GM18873 (cell line): ENCODE data around the gene MCHR2.
"Not testable (repeated sequence)": the region's sequence is repeated elsewhere in the genome, so short reads cannot be mapped to it uniquely, and the experiment has no call there.

Source experiments
- ATAC-seq: cut with Tn5 transposase; IDR thresholded peaks from one replicate; pipeline ENCODE4 v1.9.1; 2021; ENCODE audit warnings: mild to moderate bottlenecking, moderate library complexity, moderate number of reproducible peaks; ENCODE audit not compliant: unreplicated experiment, low FRiP score

MCHR2 gene, protein sequence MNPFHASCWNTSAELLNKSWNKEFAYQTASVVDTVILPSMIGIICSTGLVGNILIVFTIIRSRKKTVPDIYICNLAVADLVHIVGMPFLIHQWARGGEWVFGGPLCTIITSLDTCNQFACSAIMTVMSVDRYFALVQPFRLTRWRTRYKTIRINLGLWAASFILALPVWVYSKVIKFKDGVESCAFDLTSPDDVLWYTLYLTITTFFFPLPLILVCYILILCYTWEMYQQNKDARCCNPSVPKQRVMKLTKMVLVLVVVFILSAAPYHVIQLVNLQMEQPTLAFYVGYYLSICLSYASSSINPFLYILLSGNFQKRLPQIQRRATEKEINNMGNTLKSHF

DNA sequence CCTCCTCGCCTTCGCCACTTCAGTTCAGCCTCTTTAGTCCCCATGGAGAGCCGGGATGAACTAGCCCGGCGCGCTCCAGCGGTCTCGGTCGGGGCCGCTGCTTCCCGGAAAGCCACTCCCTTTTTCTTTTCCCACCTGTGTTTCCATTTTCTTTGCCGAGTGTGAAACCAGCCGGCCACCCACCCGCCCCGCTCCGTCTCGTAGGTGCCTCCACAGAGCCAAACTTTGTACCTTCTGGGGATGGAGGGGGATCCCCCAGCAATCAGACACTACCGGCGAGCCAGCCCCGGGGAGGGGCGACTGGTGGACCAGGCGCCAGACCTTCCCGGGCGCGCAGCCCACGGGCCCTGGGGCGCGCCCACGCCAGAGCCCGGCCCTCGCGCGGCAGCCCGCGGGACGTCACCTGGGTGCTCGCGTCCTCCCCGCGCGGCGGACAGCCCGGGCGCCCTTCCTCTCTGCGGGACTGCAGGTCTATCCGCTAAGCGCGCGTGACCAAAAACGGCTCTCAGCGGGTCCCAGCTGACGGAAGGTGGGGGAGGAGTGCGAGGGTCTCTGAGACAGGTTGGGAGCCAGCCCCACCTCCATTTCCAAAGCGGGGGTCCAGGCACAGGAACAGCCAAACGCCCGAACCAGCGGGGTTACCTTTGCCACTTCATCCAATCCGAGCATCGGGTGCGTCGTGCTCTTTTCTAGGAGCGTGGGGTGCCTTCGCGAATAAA, at the start of gene MCHR2:
TSS of gene MCHR2 (minus strand) at position 691 of the 719 bp plus-strand sequence. CDS start 38,076 bp downstream, outside the sequence.
- ATAC-seq: no peak

DNA sequence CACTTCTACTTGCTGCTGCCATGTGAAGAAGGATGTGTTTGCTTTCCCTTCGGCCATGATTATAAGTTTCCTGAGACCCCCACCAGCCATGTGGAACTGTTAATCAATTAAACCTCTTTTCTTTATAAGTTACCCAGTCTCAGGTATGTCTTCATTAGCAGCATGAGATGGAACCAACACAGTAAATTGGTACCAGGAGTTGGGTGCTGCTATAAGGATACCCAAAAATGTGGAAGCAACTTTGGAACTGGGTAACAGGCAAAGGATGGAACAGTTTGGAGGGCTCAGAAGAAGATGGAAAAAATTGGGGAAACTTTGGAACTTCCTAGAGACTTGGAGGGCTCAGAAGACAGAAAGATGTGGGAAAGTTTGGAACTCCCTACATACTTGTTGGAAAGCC, 44.5 kb upstream of the MCHR2 start:
- not testable (repeated sequence) for ATAC-seq

DNA sequence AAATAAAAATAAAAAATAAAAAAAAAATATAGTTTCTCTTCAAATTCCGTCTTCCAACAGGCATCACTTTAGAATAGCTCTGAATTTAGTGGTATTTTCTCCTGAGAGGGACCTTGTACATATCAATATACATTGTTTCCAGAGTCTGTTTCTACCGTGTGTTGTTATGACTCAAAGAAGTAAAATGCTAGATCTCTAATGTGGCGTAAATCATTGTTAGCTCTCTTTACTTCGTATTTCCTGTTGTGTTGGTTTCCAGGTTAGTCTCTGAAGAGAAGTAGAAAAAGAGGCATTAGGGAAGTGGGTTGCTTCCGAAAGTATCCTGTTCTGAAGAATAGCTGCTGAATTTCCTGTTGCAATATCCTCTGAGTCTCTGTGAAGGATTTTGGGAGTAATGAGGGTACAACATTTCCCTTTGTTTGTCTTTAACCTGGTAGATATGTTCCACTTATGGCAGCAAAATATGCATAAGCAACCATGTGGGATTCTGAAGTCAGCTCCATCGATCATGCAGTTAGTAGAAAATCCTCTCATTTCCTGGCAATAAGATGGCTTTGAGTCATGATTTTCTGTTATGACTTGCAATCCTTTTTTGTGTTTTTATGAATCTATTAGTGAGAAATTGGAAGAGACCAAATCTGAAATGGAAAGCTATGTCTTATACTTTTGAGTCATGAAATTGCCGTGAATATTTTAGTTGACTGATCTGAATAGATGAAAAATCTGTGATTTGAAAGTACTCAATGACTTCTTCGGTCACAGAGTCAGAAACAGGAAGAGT, 42.0 kb upstream of the MCHR2 start:
- peak; percentile 96 for ATAC-seq

DNA sequence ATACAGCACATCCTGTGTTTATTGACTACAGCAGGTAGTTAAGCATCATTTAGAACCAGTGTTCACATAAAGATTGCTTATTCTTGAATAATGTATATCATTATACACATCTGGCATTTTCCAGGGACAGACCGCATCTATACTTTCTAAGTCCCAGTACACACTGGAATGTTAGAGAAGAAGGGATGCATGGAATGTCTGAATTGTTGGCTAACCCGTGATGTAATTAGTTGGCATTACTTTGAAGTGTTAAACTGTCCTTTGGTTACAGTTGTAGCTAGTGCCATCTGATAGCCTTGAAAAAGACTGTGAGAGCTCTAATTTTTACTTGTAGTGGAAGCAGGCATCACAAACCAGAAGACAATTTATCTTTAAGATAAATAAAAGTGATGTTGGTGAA, 29.8 kb upstream of the MCHR2 start:
- ATAC-seq: no peak

DNA sequence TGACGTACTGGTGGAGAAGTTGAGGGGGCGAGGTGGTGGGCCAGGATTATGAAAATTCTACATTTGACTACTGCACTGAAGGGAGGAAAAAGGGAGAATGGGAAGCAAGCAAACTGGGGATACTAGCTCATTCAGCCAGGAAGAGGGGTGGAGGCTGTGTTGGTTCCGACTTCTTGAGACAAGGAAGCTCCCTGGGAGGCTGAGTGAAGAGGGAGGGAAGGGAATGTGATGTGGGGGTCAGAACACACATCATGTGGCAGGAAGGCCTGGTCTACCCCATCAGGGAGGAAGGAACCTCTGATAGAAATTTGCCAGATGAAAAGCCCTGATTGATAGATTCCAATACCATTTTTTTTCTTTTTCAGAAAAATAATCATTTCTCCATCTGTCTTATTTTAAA, 28.8 kb upstream of the MCHR2 start:
- ATAC-seq: no peak

DNA sequence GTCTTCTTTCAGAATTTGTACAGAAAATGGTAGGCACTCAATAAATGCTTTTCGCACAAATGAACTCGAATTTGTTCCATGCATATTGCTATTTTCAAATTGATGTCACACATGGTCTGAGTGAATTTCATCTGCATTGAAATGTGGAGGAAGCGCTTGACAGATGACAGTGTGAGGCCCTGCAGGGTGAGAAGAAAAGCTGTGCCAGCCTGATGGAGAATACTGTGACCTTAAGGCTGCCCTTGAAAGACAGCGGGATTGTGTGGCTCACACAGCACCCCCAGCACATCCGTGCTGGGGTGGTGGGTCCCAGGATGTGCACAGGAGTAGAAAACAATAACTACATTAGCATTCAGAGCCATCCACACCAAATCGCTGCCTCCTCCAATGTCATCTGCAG, 14.8 kb upstream of the MCHR2 start:
- no peak for ATAC-seq

DNA sequence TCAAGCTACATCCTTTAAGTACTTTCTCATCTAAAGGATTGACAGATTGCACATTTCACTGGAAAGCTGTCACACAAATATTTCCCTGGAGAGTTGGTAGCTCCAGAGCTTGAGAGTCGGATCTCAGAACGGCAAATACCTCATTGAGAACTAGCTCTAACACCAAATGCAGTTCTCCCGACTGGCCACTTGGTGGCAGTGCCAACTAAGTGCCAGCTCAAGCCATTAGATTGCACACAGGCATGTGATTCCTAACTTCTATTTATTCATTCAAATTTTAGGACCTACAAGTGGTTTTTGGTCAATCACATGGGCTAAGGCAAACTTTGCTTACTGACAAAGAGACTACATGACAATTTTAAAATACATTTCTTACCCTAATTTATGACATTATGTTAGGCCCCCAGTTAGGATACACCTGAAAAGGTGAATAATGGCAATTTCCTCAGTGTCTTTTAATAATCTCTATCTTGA, 7.9 kb upstream of the MCHR2 start:
- ATAC-seq: peak; percentile 91

DNA sequence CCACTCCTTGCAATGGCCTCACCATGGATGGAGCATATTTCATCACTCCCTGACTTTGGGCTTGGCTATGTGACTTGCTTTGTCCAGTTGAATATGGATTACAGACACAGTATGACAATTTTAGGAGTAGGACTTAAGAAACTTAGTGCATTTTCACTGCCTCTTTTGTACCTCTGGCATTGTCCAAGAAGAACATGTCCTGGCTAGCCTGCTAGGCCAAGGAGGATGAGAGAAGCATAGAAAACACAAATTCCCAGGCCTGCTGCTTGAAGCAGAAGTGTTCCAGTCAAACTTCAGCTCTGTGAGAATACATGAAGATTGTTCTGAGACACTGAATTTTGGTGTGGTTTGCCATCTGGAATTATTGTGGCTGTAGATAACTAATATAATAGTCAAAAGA, 3.1 kb upstream of the MCHR2 start:
- no peak for ATAC-seq

DNA sequence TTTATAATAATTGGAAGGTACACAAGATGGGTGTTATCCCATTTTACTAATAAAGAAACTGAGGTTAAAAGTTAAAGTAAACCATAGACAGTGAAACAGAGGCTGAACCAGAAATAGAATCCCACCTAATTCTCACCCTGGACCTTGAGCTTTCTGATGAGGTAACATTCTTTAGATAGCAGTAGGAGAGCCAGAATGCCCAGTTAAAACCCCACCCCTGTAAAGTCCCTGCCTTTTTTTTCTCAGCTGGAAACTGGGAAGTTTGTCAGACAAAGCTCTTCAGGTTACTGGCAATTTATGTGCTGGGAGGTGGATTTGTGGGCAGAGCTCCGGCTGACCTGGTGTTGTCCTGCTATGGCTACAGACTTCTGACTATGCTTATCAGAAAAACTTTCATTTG, 1.9 kb upstream of the MCHR2 start:
- no peak for ATAC-seq

DNA sequence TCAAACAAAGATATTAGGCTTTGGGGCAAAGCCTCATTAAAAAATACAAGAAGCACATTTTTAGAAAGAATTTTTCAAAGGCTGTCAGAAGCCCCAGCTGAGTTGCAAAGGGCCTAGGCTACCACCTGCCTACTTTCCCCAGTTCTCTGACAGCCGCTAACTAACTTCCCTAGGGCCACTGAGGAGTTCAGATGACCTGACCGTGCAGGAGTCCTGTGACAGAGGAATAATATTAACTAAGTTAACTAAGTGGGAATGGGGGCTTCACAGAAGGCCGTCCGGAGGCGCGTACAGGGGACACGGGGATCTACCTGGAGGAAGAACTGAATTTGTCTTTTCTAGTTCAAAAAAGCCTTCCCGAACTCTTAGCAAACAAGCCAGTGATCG, 884 bp downstream of the MCHR2 start:
- no peak for ATAC-seq

DNA sequence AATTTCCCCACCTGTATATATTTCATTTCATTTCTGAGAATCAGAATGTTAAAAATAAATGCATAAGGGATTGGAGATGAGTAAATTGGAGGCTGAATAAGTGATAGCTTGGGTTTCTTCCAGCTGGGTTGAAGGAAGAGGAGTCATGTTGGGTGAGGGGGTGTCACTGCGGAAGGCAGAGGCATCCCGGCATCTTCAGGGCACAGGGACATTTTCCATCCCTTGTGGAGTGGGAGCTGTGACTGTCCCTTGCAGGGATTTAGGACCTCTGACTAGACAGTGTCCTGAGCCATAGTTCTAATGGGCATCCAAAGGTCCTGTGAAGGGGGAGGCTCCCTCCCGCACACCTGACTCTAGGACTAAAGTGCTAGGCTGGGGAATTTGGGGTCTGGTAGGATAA, 2.1 kb downstream of the MCHR2 start:
- ATAC-seq: no peak

DNA sequence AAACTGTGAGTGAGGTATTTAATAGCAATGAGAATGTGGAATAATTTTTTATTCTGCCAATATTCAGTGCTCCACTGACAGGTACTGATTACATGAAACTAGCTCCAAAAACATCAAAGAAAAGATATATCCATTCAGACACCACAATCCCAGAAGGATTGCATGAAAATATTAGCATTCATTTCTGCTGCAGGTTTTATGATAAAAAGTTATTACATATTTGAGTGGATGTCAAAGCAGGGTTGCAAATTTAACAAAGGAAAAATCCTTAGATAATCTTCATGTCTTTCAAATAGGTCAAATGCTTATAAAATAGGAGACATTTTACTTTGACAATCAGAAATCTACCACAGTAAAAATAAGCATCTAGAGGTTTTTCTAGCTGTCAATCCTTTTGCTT, 13.3 kb downstream of the MCHR2 start:
- no peak for ATAC-seq

DNA sequence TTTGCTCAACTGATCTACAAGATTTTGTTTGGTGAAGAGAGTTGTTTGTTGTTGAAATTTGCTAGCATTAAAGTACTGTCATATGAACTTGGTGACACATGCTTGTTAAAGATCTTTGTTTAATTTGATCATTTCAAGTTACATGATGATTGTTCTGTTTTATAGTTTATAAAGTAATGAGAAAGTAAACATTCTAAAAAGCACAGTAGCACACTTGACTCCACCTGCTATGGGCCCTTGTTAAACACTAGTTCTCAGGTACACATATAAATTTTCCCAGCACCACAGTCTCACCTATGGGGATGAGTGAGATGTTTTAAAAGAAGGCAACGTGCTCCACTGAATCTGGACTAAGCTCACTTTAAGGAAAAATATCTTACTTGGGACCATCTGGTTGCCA, 14.1 kb downstream of the MCHR2 start:
- ATAC-seq: no peak

DNA sequence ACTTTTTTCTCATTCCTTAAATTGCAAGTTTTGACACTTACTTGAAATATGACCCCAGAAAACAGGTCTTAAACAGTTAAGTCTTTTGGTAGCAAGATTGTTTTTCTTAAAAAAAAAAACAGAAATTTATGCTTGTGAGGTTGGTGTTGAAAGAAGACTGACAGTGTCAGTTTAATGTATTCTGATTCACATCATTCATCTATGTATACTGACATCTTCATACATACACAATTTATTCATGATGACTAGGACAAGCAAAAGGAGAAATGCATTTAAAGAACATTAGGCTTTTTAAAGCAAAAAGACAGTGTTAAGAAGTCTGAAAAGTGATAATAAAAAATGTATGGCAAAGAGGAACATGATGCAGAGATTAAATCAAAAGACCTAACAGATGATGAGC, 27.0 kb downstream of the MCHR2 start:
- ATAC-seq: no peak

DNA sequence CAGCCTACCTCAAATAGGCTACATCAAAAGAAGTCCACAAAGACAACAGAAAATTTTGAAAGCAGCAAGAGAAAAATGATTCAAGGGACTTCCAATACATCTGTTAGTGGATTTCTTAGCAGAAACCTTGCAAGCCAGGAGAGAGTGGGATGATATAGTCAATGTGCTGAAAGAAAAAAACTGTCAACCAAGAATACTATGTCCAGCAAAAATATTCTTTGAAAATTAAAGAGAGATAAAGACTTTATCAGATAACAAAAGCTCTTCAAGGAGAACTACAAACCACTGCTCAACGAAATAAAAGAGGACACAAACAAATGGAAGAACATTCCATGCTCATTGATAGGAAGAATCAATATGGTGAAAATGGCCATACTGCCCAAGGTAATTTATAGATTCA, 34.0 kb downstream of the MCHR2 start:
- ATAC-seq: no peak

DNA sequence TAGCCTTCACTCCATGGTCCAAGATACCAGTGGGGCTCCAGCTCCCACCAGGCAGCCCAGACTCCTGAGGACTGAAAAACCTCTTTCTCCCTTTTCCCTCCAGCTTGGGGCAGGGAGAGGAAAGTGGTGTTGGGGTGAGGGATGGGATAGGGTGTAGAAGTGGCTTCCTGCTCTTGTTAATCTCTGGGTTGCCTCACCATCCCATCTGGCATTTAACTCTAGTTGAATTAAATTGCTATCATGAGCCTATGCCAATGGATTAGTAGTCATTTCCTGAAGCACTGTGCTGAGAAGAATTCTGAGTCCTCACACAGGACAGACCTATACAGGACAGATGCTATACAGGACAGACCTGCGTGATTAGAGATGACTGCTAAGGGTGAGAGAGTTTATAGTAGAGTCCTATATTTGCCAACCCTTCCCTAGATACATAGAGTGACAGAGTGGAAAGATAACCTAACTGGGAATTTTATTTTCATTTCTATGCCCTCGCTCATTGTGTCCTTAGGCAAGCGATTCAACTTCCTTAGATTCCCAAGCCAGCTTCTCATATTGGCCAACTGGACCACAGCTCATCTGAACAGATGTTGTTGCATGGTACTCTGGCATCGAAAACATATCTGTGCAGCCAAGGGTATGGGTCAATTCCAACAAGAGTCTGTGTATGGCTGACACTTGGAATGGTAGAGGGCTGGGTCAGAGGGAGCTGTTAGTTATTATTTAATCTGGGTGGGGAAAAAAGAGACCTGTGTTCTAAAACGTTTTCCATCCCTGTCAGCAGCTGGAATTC, 42.8 kb downstream of the MCHR2 start:
- ATAC-seq: no peak

DNA sequence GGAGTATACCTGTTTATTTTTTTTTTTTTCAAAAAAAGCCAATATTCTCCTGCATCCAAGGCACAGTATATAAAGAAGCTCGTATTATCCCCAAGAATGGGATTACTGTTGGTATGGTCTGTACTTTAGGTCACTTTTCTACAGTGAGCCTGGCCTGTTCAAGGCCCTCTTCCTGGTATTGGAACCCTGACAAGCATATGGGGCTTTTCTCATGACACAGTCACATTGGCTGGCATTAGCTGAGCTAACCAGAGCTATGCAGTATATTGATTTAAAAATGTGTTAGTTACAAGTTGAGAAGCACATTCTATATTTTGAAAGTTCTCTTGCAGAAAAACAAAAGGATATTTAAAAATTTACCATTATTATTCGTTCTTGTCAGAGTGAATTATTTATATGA, 48.0 kb downstream of the MCHR2 start:
- ATAC-seq: no peak

DNA sequence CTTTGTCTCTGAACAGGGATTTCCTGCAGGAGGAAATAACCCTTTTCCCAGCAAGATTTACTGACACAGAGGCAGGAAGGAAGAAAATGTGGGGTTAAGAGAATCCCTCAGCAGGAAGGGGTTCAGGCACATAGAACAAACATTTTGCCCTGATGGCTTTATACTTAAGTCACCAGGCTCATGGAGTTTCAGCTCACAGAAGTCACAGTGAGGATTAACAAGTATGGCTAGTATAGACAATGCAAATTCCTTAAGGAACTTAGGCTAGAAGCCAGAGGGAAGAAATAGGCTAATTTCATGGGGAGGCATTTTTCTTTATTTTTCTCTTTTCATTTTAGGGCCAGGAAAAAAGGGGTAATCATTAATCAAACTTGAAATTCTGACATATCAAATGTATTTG, 50.2 kb downstream of the MCHR2 start:
- ATAC-seq: no peak

DNA sequence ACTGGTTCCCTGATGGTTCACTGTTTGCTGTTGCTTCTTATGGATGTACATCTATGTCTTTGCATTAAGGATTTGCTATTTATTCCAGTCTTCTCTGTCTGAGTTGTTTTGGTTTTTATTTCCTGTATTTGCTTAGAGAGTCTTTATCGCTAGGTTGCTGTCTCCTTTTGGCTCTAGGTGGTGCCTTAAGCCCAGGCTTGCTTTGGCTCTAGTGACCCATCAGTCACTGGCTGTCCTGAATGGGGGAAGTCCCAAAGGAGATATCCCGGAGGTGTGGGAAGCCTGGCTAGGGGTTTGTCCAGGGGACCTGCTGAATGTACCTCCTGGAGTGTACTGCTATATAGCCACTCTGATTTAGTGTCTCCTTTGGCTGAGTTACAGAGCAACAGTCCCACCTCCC, 53.4 kb downstream of the MCHR2 start:
- no peak for ATAC-seq

DNA sequence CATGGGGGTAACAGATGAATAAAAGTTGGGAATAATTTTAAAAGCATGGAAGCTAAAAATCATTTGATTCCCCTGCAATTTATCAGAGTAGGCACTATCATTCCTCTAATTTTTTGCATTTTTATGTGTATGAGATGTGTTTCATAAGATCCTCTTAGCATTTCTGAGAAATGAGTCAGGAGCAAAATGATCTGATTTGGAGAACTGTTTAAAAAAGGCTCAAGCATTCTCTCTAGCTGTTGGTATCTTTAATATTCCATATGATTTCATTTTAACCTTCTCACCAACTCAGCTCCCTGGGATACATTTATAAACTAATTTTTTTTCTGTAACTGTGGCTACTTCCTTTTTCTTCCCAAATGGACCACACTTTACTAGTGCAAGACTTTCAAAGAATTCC, 60.9 kb downstream of the MCHR2 start:
- no peak for ATAC-seq

DNA sequence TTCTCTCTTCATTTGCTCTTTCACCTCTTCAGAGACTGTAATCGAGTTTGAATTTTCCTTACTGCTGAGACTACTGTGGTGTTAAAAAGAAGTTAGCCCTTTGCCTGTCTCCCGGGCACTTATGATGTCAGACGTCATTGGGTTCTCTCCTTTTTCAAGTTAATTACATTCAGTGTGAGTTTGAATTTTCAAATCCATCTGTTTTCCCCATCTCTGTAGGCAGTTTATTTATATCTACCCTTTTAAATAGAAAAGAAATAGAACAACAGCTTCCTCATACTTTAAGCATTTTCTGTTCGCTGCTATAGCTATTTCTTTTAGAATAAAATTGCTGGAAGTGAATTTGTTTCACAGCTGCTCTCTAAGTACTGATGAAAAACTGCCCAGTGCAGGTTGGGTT, 81.4 kb downstream of the MCHR2 start:
- no peak for ATAC-seq
